CD4-positive, alpha-beta T cell treated with Interferon alpha-2 for 1 hour (primary cell): ENCODE results near the gene PTHLH.

ENCODE experiments used
- DNase-seq, 2 donors: peaks; one replicate each; pipeline ENCODE4 v3.0.0-alpha.2; 2020 to 2022

The PTHLH gene

GRCh38 chr12:27934276-27934675 is 38.3 kb downstream of the PTHLH start:
- no peak for DNase-seq

- DNase-seq: no peak
These were observed 41.1 kb downstream of the PTHLH start for GRCh38 chr12:27931390-27931789.

GRCh38 chr12:27927347-27927746 is 45.2 kb downstream of the PTHLH start:
- no peak for DNase-seq

GRCh38 chr12:27924350-27925135 is 48.0 kb downstream of the PTHLH start:
- DNase-seq: no peak

GRCh38 chr12:27922531-27923139 is 49.9 kb downstream of the PTHLH start:
- no peak for DNase-seq

- no peak for DNase-seq
These were observed 52.8 kb downstream of the PTHLH start for GRCh38 chr12:27919671-27920235.

GRCh38 chr12:27915536-27915935 is 57.0 kb downstream of the PTHLH start:
- no peak for DNase-seq

- no peak for DNase-seq
These were observed 57.5 kb downstream of the PTHLH start for GRCh38 chr12:27915021-27915420.

- DNase-seq: no peak
These were observed 58.4 kb downstream of the PTHLH start for GRCh38 chr12:27913999-27914614.

GRCh38 chr12:27911397-27911796 is 61.1 kb downstream of the PTHLH start:
- DNase-seq: no peak
